Anterior cingulate cortex (tissue), 58 donors: Measurements from ENCODE around the gene KYNU.

Experiments used
- DNase-seq, 58 donors: peaks; one replicate each; lab custom pipeline; 2025; lab: John Stamatoyannopoulos, UW

The KYNU gene

DNA sequence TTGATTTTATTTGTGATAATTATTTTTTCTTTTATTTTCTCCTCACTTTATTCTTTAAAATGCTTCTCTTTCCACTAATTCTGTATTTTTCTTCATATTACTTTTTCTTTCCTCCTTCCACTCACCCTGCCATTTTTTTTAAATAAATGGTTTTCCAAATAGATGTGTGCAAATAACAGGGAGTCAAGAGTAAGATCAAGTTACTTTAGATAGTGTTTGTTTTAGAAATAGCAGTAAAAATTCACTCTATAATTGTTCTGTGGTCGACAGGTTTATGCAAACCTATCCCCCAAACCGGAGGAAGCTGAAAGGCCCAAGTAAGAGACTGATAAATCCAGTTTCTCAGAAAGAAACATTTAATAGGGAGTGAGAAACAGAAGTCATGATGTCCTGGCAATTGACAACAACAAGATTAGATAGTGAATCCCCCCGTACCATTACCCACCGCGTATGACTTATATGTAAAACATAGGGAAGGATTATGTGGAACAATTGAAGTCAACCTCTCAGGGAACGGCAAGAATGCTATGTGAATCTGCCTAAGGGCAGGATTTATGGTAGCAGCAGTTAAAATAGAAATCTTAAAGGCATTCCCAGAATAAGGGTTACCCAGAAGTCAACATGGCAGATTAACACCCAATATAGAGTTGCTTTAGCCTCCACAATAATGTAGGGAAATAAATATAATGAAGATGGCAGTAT is 75.5 kb downstream of the KYNU start:
- DNase-seq, result no peak

DNA sequence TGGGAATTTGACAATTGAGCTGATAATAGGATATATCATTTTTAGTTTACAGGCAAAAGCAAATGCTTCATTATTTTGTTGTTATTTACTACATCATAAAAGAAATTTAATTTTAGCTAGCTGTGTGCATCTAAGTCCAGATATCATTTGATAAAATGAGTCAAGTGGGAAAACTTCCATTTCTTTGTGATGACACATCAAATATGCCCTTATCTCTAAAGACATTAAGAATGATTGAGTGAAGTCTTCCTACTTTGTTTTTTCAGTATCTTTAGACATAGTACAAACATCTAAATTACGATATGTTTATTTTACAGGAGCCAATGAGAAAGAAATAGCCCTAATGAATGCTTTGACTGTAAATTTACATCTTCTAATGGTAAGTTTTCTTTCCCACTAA is 77.0 kb downstream of the KYNU start:
- DNase-seq, result no peak

GRCh38 chr2:142957144-142957543 is 79.7 kb downstream of the KYNU start:
- no peak for DNase-seq

DNA sequence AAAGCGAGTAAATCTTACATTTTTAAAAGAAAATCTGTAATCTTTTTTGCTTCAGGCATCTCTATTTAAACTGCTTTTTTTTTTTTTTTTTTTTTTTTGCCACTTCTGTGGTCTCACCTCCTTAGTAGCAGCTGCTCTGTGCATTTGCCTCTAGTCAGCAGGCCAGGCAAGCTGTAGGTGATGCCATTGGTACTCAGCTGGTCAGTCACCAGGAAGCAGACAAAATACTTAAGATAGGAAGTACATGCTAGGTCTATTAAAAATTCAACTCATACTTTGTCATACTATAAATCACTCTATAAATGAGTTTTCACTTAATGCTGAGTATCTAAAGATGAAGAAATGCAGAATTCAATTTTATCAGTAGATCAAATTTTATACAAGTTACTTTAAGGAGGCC is 83.7 kb downstream of the KYNU start:
- no peak for DNase-seq

DNA sequence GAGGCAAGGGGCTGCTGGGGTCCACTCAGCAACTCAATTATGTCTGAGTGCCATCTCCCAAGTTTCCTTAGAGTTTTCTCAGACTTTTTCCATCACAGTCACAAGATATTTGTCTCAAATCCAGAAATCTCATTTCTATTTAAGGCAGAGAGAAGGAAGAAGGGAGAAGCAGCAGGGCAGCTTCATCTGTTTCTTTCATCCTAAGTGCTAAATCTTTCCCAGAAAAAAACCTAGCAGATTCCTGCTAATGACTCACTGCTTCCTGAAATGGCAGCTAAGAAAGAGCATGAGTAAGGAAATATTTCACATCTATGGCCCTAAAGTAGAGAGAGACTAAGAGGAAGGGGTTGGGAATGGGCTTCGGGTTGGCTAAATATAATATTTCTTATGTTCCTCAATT is 88.0 kb downstream of the KYNU start:
- peak in 1 of 58 donors; percentile 16 for DNase-seq

GRCh38 chr2:142966284-142966683 is 88.8 kb downstream of the KYNU start:
- DNase-seq, result no peak

DNA sequence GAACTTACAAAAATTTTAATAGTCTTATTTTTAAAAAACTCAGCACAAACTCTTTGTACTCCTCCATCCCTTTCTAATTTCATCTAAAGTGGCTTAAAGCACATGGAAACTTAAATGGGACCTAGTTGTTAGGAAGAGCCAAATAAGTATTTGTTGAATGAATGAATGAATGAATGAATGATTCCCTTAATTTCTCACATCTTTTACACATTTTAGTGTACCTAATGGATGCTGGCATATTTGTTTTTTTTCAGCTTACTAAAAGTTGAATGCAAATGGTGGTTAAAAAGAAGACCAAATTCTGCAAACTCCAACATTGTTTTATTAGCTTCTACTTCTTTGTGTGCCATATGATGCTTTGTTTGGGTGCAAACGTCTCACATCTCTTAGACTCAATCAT is 89.6 kb downstream of the KYNU start:
- no peak for DNase-seq

DNA sequence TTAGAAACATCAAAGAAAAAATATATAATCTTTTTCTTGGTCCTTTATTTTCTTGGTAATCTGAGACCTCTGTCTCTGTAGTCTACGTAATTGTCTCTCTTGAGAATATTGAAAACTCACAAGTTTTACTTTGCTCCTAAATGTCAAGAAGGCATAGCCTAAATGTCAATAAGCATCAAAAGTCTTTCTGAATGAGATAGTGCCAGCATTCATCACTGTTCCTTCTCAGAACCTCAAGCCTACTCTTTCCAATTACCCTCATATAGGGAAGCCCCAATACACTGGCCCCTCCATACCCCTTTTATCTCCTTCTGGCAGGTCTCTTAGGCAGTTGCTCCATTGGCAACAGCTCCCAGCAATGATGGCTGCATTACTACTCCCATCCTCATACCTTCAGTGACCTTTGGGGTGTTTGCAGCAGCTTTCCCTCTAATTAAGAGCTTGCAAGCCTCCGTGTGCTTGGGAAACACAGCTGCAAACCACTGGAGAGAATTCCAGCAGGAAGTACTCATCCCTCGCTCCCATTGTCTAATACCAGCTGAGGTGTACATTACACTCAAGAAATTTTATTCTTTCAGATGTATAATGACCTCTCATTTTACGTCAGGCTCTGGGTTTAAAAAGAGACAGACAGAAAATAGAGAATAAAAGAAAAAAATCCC is 95.8 kb downstream of the KYNU start:
- DNase-seq, result no peak

GRCh38 chr2:142973822-142974207 is 96.4 kb downstream of the KYNU start:
- no peak for DNase-seq

- no peak for DNase-seq
These were observed 97.0 kb downstream of the KYNU start for GRCh38 chr2:142974288-142975024.

DNA sequence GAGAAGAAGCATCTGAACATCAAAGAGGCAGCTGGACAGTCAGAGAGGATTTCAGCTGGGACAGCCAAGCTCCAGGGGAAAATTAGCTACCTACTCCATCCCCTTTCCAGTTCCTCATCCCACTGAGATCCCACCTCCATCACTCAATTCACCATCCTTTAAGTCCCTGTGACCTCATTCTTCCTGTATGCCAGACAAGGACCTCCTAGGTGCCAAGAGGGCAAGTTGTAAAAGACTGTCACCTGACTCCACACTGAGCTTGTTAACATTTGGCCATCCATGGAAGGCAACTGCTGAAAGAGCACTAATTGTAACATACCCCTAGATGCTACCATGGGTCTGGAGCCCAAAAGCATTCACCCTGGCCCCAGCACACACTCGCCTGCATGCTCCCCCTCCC is 97.8 kb downstream of the KYNU start:
- DNase-seq, result no peak

DNA sequence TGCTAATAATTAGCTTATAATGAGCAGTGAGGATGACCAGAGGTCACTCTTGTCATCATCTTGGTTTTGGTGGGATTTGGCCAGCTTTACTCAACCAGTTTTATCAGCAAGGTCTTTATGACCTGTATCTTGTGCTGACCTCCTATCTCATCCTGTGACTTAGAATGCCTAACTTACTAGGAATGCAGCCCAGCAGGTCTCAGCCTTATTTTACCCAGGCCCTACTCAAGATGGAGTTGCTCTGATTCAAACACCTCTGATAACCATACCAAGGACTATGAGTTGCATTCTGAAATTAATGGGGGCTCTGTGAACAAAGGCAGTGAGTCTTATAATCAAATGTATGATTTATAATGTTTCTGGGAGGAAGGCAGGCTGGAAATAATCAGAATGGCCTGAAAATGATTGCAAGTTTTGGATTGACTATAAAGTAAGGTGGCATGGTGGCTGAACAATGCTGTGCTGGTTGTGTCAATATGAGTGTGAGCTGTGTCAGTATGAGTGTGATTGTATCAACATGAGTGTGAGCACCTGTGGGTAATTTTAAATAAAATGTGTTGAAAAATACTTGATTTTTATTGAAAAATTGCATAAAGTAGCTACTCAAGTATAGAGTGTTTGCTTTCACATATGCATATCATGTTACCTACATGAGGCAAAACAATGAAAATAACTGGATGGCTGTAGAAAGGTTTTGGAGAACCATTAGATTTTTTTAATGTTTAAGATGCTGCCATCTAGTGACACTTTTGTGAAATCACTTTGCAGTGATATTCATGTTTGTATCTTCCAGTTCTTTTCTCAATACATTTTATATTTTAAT is 103.0 kb downstream of the KYNU start:
- peak in 1 of 58 donors; percentile 9 for DNase-seq

GRCh38 chr2:142981069-142981378 is 103.6 kb downstream of the KYNU start:
- DNase-seq, result no peak

DNA sequence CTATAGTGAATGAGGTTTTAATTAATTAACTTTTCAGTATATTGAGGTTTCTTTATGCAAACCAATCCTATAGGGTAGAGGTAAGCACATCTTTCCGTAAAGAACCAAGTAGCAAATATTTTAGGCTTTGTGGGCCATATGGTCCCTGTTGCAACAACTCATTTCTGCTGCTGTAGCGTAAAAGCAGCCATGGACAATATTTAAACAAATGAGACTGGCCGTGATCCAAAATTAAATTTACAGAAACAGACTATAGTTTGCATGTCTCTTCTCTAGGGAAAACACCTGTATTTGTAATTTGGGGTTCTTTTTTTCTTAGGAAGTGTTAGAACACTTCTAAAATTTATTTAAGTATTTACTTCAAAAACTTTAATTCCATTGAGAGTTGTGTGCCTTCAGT is 104.3 kb downstream of the KYNU start:
- DNase-seq, result no peak

DNA sequence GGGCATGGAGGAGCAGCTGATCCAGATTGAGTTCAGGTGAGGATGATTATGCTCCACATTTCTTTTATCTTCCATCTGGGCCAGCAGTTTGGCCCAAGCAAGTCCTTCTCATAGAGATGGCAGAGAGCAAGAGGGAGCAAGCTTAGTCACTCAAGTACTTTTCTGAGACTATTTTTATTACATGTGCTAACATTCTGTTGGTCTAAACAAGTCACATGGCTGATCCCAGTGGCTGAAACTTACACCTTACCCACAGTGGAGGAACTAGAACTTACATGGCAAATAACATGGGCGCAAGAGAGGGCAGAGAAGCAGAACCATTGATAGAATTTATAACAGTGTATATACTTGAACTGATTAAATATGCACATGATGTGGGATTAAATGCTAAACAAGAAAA is 105.7 kb downstream of the KYNU start:
- DNase-seq, result no peak

GRCh38 chr2:142984657-142985056 is 107.2 kb downstream of the KYNU start:
- DNase-seq, result no peak

DNA sequence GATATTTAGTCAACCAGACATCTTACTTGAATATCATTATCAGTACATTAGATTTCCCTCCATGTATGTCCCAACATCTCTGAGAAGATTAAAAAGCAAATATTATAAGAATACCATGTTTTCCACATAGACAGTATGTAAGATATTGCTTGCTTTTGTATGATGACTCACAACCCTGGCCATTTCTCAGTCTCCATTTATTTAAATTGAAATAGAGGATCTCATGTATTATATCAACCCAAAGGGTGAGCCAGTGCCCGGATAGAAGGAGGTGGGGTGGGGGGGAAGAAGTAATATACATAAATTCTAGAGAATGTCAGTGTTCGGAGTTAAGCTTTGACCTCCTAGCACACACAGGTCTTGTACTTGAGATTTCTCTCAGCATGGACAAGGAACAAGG is 109.6 kb downstream of the KYNU start:
- no peak for DNase-seq

DNA sequence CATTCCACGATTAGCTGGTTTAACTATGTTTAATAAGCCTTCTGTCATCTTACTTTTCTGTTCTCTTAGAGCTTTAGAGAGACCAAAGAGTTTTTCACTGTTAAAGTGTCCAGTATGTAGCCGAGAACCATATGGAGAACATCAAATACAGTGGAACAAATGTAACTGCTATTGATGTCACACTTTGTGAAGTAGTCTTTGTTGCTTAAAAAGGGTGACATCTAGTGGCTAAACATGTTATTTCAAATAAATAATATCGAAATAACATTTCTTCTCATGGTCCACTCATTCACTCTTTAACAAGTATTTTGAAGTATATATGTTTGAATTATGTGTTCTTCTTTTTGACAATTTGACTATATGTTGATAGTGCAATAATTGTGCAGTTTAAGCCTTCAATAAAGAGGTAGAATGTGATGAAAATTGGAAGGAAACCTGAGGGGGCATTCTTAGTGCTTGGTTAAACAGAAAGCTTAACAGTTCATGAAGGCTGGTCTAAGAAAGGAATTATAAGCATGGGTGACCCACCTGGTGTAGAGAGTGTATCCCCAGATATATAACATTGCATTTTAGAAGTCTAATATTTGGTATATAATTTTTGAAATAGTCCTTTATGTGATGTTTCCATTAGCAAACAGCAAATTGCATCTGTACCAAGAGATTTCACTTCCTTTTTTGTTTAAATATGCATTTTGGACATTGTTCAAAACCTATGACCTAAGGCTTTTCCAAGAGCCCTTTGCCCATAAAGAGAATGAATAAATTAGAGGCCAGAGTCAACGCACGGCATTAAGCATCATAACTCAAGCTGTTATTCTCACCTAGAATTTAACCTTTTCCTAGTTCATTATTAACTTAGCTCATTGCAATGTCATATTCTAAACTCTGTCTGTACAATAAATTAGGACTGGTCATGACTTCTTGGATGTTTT is 112.1 kb downstream of the KYNU start:
- DNase-seq, result no peak

DNA sequence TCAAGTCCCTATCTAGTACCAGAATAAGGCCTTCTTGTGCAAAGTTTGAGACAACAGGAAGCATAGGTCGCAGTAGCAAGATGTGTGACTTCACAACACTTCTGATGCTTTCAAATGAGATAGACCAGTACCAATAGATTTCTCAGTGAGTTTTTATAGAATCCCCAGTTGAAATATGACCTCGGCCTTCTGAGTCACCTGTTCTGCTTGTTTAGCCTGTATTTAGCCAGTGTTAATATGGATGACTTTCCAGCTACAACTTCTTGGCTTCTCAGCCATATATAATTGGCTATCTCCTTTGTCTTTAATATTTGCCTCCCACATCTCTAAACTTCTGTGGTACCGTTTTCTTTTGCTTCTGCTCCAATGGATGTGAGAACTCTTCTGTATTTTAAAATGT is 113.8 kb downstream of the KYNU start:
- DNase-seq, result no peak

GRCh38 chr2:142992840-142993239 is 115.4 kb downstream of the KYNU start:
- DNase-seq, result no peak
